Glutamatergic neuron (in vitro differentiated cells): Measurements from ENCODE around the gene SCRT2. TPM values are rescaled to one million over a fixed set of nuclear protein-coding genes. Genes with fewer than 3 reads are reported as not detected.

Experiments
- DNase-seq: peaks from one replicate; pipeline ENCODE4 v3.0.0; 2022
- H3K27ac Mint-ChIP-seq: one replicate; pipeline ENCODE4 v1.8.0; 2020; ENCODE audit warnings: mild to moderate bottlenecking, mixed read lengths, inconsistent platforms; ENCODE audit not compliant: unreplicated experiment
- H3K27me3 Mint-ChIP-seq: one replicate; pipeline ENCODE4 v1.8.0; 2020; ENCODE audit warnings: mild to moderate bottlenecking, moderate library complexity, mixed read lengths, inconsistent platforms; ENCODE audit not compliant: unreplicated experiment
- H3K36me3 Mint-ChIP-seq: one replicate; pipeline ENCODE4 v1.8.0; 2020; ENCODE audit warnings: mild to moderate bottlenecking, mixed read lengths, inconsistent platforms; ENCODE audit not compliant: unreplicated experiment
- H3K4me1 Mint-ChIP-seq: one replicate; pipeline ENCODE4 v1.8.0; 2020; ENCODE audit warnings: mild to moderate bottlenecking, low read depth, mixed read lengths, inconsistent platforms; ENCODE audit not compliant: unreplicated experiment
- H3K4me3 Mint-ChIP-seq: one replicate; pipeline ENCODE4 v1.8.0; 2020; ENCODE audit warnings: mild to moderate bottlenecking, mixed read lengths, inconsistent platforms; ENCODE audit not compliant: unreplicated experiment
- H3K9me3 Mint-ChIP-seq: one replicate; pipeline ENCODE4 v1.8.0; 2020; ENCODE audit warnings: mild to moderate bottlenecking, moderate library complexity, mixed read lengths, inconsistent platforms; ENCODE audit not compliant: unreplicated experiment
- total RNA-seq: library from RNA; stranded (reverse); fragmentation: NEBNext Ultra II Directional; extraction: Animal tissue kit (Norgen Biotek cat#: 25700); gene quantifications from one replicate; pipeline ENCODE4 v1.2.1, GENCODE V29; 2021; ENCODE audit not compliant: unreplicated experiment
- TF ChIP-seq, protein P1 (sequence below): fragments of 200-600 bp; sonication (generic); IDR thresholded peaks from one replicate; pipeline ENCODE4 v1.5.0; 2021; ENCODE audit not compliant: partially characterized antibody, unreplicated experiment

SCRT2 gene
- total RNA-seq, 1 donor from 2014 or later = 28.0 TPM

DNA sequence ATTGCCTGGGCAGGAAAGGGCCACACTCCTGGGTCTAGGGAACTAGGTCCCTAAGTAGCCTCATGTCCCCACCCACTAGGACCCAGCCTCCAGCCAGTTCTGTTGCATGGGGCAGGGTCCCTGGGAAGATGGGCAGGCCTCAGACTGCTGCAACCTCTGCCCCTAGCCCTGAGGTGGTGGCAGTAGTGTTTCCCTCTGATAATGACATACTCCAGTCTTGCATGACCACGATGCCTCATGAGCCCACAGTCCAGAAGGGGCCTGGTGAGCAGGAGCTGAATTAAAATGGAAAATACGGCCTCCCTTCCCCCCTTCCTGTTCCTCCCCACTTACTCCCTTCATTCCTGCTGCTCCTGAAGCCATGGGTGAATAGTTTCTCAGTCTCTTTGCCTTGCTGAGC is 36.0 kb upstream of the SCRT2 start:
- H3K27ac Mint-ChIP-seq = no peak overlapping the region
- H3K27me3 Mint-ChIP-seq = peaks cover 14% of the 10 kb centered on the region
- H3K4me1 Mint-ChIP-seq = peaks cover 13% of the 10 kb centered on the region
- H3K36me3 Mint-ChIP-seq = peaks cover 16% of the 10 kb centered on the region
- H3K4me3 Mint-ChIP-seq = no peak overlapping the region
- H3K9me3 Mint-ChIP-seq = peaks cover 12% of the 10 kb centered on the region
- TF ChIP-seq, protein P1, sequence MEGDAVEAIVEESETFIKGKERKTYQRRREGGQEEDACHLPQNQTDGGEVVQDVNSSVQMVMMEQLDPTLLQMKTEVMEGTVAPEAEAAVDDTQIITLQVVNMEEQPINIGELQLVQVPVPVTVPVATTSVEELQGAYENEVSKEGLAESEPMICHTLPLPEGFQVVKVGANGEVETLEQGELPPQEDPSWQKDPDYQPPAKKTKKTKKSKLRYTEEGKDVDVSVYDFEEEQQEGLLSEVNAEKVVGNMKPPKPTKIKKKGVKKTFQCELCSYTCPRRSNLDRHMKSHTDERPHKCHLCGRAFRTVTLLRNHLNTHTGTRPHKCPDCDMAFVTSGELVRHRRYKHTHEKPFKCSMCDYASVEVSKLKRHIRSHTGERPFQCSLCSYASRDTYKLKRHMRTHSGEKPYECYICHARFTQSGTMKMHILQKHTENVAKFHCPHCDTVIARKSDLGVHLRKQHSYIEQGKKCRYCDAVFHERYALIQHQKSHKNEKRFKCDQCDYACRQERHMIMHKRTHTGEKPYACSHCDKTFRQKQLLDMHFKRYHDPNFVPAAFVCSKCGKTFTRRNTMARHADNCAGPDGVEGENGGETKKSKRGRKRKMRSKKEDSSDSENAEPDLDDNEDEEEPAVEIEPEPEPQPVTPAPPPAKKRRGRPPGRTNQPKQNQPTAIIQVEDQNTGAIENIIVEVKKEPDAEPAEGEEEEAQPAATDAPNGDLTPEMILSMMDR = no peak
- no peak for DNase-seq

DNA sequence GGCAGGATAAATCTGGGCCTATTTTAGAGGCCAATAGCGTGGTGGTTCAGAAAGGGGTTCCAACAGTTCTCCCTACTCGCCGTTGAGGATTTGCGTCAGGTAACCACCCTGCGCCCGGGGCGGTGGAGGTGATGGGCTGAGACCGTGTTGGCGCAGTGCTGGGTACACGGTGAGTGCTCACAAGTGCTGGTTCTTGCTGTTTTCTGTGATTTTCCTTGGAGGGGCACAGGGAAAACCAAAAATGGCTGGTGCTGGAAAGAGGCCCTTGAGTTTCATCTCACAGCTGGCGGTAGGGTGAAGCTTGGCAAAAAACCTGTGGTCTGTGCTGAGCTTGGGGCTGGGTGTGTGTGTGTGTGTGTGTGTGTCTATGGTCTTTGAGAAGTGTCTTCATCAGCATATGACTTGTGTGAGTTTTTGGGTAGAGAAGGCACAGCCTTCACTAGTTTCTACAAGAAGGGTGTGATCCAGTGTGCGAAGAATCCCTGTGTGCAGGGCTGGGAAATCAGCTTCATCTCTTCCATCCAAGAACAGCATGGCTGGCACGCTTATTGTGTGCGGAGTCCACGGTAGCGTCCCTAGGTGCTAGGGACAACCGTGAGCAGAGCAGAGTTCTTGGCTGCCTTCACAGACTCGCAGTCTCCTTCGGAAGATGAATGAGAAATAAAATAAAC is 35.3 kb upstream of the SCRT2 start:
- H3K4me1 Mint-ChIP-seq = peaks cover 13% of the 10 kb centered on the region
- H3K27ac Mint-ChIP-seq = peak overlapping the region; percentile 65
- no peak for DNase-seq
- H3K27me3 Mint-ChIP-seq = peaks cover 14% of the 10 kb centered on the region
- peak overlapping the region; percentile 47 for H3K4me3 Mint-ChIP-seq
- TF ChIP-seq, protein P1 = no peak
- H3K9me3 Mint-ChIP-seq = peaks cover 13% of the 10 kb centered on the region
- H3K36me3 Mint-ChIP-seq = peaks cover 16% of the 10 kb centered on the region

DNA sequence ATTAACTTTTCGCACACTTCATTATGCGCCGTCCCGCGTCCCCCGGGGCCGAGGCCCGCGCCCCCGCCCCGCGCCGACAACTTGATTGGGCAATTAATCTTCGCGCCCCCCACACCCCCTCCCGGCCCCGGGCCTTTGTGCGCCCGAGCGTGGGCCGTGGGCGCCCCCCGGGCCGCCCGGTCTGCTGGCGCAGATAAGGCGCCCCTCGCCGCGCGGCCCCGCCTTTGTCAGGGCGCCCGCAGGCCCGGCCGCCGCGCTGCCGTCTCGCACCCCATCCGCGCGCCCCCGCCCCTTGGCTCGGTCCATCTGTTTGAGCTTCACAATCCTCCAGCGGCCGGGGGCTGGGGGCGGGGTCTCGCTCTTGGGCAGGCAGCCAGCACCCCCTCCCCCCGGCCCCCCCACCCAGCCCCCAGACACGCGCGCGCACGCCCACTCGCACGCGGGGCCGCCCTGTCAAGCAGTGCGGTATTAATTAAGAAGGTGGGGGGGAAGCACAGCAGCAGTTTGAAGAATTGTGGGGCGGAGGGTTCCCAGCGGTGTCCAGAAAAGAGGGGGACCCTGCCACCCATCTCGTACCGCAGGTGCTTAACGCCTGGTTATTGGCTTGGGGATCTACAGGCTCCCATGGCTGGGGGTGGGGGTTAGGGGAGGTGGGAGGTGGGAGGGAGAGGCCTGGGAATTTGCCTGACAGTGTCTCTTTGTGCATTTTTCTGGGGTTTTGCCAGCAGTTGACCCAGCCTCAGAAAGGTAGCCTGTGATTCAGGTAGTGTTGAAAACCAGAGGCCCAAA is 34.6 kb upstream of the SCRT2 start:
- TF ChIP-seq, protein P1 = no peak
- Mint-ChIP-seq H3K4me1 (peaks cover 13% of the 10 kb centered on the region), H3K27me3 (peaks cover 14% of the 10 kb centered on the region), H3K27ac (peak overlapping the region; percentile 65), H3K9me3 (peaks cover 15% of the 10 kb centered on the region), H3K4me3 (peak overlapping the region; percentile 47), H3K36me3 (peaks cover 16% of the 10 kb centered on the region)
- DNase-seq = peak; percentile 81

DNA sequence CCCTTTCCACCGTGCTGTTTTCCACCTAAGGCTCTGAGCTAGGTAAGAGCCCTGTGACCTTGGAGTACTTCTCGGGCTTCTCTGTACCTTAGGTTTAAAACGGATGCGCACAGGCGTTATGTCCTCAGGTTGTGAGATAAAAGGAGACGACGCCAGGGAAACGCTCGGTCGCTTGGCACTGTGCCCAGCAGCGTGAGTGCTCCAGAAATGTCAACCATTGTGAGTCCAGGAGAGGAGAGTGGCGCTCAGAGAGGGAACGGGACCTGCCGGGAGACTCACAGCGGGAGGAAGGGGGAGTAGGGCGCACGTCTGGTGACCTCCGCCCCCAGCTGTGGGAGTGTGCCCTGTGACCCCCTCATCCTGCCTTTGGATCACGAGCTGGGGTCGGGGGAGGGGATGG is 33.8 kb upstream of the SCRT2 start:
- TF ChIP-seq, protein P1 = no peak
- peak overlapping the region; percentile 92 for H3K4me3 Mint-ChIP-seq
- H3K27me3 Mint-ChIP-seq = peaks cover 14% of the 10 kb centered on the region
- DNase-seq = no peak
- H3K4me1 Mint-ChIP-seq = peaks cover 13% of the 10 kb centered on the region
- H3K27ac Mint-ChIP-seq = peak overlapping the region; percentile 67
- H3K9me3 Mint-ChIP-seq = peaks cover 15% of the 10 kb centered on the region
- H3K36me3 Mint-ChIP-seq = peaks cover 16% of the 10 kb centered on the region

DNA sequence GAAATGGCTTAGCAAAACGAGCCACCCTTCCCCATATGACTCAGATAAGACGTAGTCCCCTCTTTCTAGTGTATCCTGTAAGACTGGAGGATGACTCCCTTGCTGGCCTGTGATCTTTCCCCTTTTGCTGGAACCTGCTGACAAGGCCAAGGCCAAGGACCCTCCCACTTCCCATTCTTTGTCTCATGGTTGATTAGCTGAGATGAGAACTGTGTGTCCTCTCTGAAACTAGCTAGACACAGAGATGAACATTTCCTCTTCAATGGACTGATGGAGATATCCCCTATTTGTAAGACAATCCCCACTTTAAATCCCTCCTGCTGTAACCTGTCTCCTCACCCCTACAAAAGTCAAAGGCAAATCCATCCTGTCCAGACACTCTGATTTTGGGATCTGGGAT is 33.4 kb upstream of the SCRT2 start:
- peaks cover 13% of the 10 kb centered on the region for H3K4me1 Mint-ChIP-seq
- TF ChIP-seq, protein P1 = no peak
- DNase-seq = no peak

More for the DNA sequence above, 33.4 kb upstream of the SCRT2 start:
- H3K27ac Mint-ChIP-seq = peak overlapping the region; percentile 0
- H3K27me3 Mint-ChIP-seq = peaks cover 14% of the 10 kb centered on the region
- peaks cover 16% of the 10 kb centered on the region for H3K36me3 Mint-ChIP-seq
- peaks cover 15% of the 10 kb centered on the region for H3K9me3 Mint-ChIP-seq
- peak overlapping the region; percentile 92 for H3K4me3 Mint-ChIP-seq
